GM23338 (cell line): ENCODE results near the gene USP6NL. TPM values are rescaled to one million over a fixed set of nuclear protein-coding genes. Genes with fewer than 3 reads are reported as not detected.

Experiments used
- ATAC-seq: fragments of 200-7000 bp; cut with Tn5 transposase; 3 replicates; pipeline ENCODE4 v1.9.1; 2020
- DNase-seq: peaks from one replicate; pipeline ENCODE4 v3.0.0-alpha.2; 2015; ENCODE audit warnings: low spot score
- H2AFZ ChIP-seq: fragments of 200-600 bp; sonication (generic); 2 replicates; pipeline ENCODE4 v1.8.0; 2016; ENCODE audit warnings: antibody characterized with exemption, mild to moderate bottlenecking, moderate library complexity
- H3F3A ChIP-seq: fragments of 200-600 bp; sonication (generic); replicated peaks from 2 replicates; pipeline ENCODE4 v1.8.0; 2017; ENCODE audit warnings: antibody characterized with exemption, mixed run types, low read depth
- H3K27ac ChIP-seq: fragments of 200-600 bp; sonication (generic); 2 replicates; pipeline ENCODE4 v1.6.1; 2016; ENCODE audit warnings: low read depth
- H3K27me3 ChIP-seq: fragments of 200-600 bp; sonication (generic); 2 replicates; pipeline ENCODE4 v1.8.0; 2016; ENCODE audit warnings: mild to moderate bottlenecking, mixed run types, moderate library complexity; ENCODE audit not compliant: insufficient read depth
- H3K36me3 ChIP-seq: fragments of 200-600 bp; sonication (generic); 2 replicates; pipeline ENCODE4 v1.8.0; 2016; ENCODE audit warnings: mild to moderate bottlenecking; ENCODE audit not compliant: insufficient read depth
- H3K4me1 ChIP-seq: fragments of 200-600 bp; sonication (generic); 2 replicates; pipeline ENCODE4 v1.8.0; 2016; ENCODE audit warnings: mild to moderate bottlenecking, moderate library complexity; ENCODE audit not compliant: insufficient read depth
- H3K4me2 ChIP-seq: fragments of 200-600 bp; sonication (generic); 2 replicates; pipeline ENCODE4 v1.7.1; 2017; ENCODE audit warnings: mixed run types
- H3K4me3 ChIP-seq: fragments of 200-600 bp; sonication (generic); 2 replicates; pipeline ENCODE4 v1.6.1; 2016; ENCODE audit warnings: mixed run types
- H3K79me2 ChIP-seq: fragments of 200-600 bp; sonication (generic); replicated peaks from 2 replicates; pipeline ENCODE4 v1.8.0; 2017; ENCODE audit warnings: mild to moderate bottlenecking; ENCODE audit not compliant: insufficient read depth
- H3K9me2 ChIP-seq: fragments of 200-600 bp; sonication (generic); 2 replicates; pipeline ENCODE4 v1.8.0; 2017; ENCODE audit not compliant: insufficient read depth
- H4K20me1 ChIP-seq: fragments of 200-600 bp; sonication (generic); replicated peaks from 2 replicates; pipeline ENCODE4 v1.8.0; 2017; ENCODE audit warnings: mild to moderate bottlenecking; ENCODE audit not compliant: insufficient read depth
- H3K27ac Mint-ChIP-seq: 2 replicates; pipeline ENCODE4 v1.8.0; 2020; ENCODE audit warnings: inconsistent platforms, mild to moderate bottlenecking, moderate library complexity, mixed read lengths
- H3K27me3 Mint-ChIP-seq: 3 replicates; pipeline ENCODE4 v1.8.0; 2022; ENCODE audit warnings: low read depth, mild to moderate bottlenecking, moderate library complexity, mixed read lengths, inconsistent platforms; ENCODE audit not compliant: insufficient read depth, poor library complexity
- H3K36me3 Mint-ChIP-seq: 3 replicates; pipeline ENCODE4 v1.8.0; 2021; ENCODE audit warnings: low read depth, mild to moderate bottlenecking, inconsistent platforms, moderate library complexity, mixed read lengths
- H3K4me1 Mint-ChIP-seq: 3 replicates; pipeline ENCODE4 v1.8.0; 2020; ENCODE audit warnings: mild to moderate bottlenecking, inconsistent platforms, mixed read lengths
- H3K4me3 Mint-ChIP-seq: 3 replicates; pipeline ENCODE4 v1.8.0; 2021; ENCODE audit warnings: moderate library complexity, mild to moderate bottlenecking, inconsistent platforms, mixed read lengths
- H3K9me3 Mint-ChIP-seq: 3 replicates; pipeline ENCODE4 v1.8.0; 2020; ENCODE audit warnings: moderate library complexity, mild to moderate bottlenecking, inconsistent platforms, mixed read lengths
- EZH2phosphoT487 ChIP-seq: fragments of 200-600 bp; sonication (generic); IDR thresholded peaks from one replicate; pipeline ENCODE4 v1.8.1; 2018; ENCODE audit warnings: antibody characterized with exemption; ENCODE audit not compliant: unreplicated experiment
- POLR2AphosphoS5 ChIP-seq: IDR thresholded peaks from 2 replicates; pipeline ENCODE4 v1.6.1; 2016; ENCODE audit warnings: antibody characterized with exemption, low read depth
- REST ChIP-seq: IDR thresholded peaks from one replicate; pipeline ENCODE4 v1.6.1; 2018; ENCODE audit warnings: antibody characterized with exemption; ENCODE audit not compliant: unreplicated experiment
- ZNF462 ChIP-seq: fragments of 250-450 bp; sonication (Bioruptor Pico); IDR thresholded peaks from 2 replicates; pipeline ENCODE4 v1.5.0; 2020; ENCODE audit warnings: mild to moderate bottlenecking, moderate library complexity
- polyA plus RNA-seq: library from polyadenylated mRNA; unstranded; fragments of >200 nt; fragmentation: Nextera tagmentation; extraction: Ambion mirVana; gene quantifications from 2 replicates; pipeline ENCODE4 v1.2.1, GENCODE V29; 2016
- total RNA-seq: library from RNA; depleted of rRNA; stranded (reverse); fragments of >200 nt; shearing (Covaris generic); gene quantifications from 2 replicates; pipeline ENCODE4 v1.2.3, GENCODE V29; 2014

The USP6NL gene
- total and polyA plus RNA-seq, 2 experiments from 2014 or later, result 8.1 to 29.7 TPM

DNA sequence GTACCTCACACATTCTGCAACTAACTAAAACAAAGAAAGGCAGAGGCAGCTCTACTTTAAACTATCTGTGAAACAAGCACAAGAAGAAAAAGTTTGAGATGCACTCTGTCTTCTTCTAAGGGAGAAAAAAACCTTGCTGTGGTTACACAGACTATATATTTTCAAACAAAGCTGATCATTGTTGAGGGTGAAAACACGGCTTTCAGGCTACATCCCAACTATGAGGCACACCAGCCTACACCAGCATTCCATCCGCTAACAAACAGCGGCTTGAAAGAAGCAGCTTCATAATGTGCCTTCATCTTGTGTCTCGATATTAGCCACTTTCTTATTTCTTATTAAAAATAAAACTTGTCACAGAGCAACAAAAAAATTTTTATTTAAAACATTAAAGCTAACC lies 79.1 kb downstream of the USP6NL start (continued):
- TF ChIP-seq ZNF462 (CRISPR knock-in tag), result no peak

DNA sequence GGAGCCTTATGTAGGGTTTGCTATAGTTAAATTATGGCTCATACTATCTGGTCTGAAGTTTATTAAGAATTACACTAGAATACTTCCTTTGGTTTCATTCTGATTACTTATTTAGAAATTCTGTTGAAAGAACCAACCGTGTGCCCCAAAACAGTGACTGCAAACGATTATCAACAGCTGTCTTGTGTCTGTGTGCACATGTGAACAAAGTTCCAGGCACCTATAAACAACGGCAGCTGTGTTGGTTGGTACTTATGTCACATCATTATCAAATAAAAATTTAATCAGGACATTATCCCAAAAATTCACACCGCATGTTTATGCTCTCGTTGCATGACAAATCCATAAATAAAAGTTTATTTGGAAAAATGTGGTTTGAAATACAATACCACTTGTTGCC lies 80.6 kb downstream of the USP6NL start:
- H3K4me3 Mint-ChIP-seq, result no peak overlapping the region
- TF ChIP-seq EZH2phosphoT487 (no peak), REST (no peak), POLR2AphosphoS5 (no peak)
- no peaks in the 10 kb centered on the region for H3K27me3 Mint-ChIP-seq
- H3K4me1 Mint-ChIP-seq, result peaks cover 37% of the 10 kb centered on the region
- Histone ChIP-seq H3K4me2 (no peak overlapping the region), H3K4me3 (no peak overlapping the region), H3K79me2 (peaks cover 80% of the 10 kb centered on the region), H3F3A (no peaks in the 10 kb centered on the region), H3K9me2 (no peaks in the 10 kb centered on the region), H2AFZ (no peak overlapping the region), H3K4me1 (peaks cover 33% of the 10 kb centered on the region), H4K20me1 (peaks cover 7% of the 10 kb centered on the region; the same call in 1 of the 2 replicates), H3K27ac (no peak overlapping the region), H3K27me3 (no peaks in the 10 kb centered on the region), H3K36me3 (no peaks in the 10 kb centered on the region)
- peaks cover 5% of the 10 kb centered on the region; the same call in 2 of the 3 replicates for H3K36me3 Mint-ChIP-seq
- H3K27ac Mint-ChIP-seq, result no peak overlapping the region
- DNase-seq (no peak), ATAC-seq (no peak)
- H3K9me3 Mint-ChIP-seq, result no peaks in the 10 kb centered on the region
